ENCODE measurements around the gene PTTG1IP.

Gene PTTG1IP

DNA sequence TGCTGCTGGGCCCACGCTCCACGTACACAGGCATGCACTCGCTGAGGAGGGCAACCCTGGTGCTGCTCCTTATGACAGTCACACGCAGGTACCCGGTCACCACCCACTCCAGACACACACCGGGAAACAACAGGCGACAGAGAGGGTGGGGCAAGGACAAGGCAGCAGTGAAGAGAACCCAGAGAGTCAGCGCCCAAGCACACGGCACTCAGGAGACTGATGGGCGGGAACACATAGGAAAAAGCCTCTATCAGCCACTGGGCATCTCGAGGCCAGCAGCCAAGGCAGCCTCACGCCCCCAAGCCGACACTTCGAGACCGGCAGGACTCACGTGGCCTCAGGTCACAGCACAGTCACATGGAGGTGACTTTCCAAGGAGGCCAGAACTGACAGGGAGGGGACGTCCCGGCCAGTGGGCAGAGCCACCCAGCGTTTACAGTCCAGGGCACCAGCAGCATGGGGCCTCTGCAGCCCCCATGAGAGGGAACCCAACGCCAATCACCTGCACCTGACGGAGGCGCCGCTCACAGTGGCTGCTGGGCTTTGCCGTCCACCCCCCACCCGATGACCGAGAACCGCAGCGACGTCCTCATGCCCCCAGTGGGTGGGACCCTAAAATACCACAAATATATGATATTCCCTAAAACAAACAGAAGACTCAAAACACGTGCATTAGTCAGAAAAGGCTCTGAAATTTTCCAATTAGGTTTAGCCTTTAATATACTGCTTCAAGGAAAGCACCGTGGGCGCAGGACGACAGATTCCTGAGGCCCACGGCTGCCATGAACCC, 19.7 kb downstream of the PTTG1IP start:
- no peaks in the 10 kb centered on the region for H3K27me3 ChIP-seq (replicated peaks; ENCODE audit: control insufficient read depth, insufficient read depth, low read length, poor library complexity, severe bottlenecking)
- H3K9me3 ChIP-seq (ENCODE audit: control insufficient read depth, low read length), result no peaks in the 10 kb centered on the region
- no peak for DNase-seq
- peaks cover 9% of the 10 kb centered on the region for H3K4me1 ChIP-seq (ENCODE audit: control insufficient read depth, insufficient read depth, low read length, poor library complexity, severe bottlenecking)
- H3K36me3 ChIP-seq (ENCODE audit: control insufficient read depth, insufficient read depth, low read length), result peaks cover 71% of the 10 kb centered on the region
- H3K4me3 ChIP-seq (ENCODE audit: insufficient read depth, low read depth, low read length, poor library complexity, severe bottlenecking), result no peak overlapping the region
- peak overlapping the region; percentile 4 for H3K27ac ChIP-seq (ENCODE audit: insufficient read depth, low read length, poor library complexity, severe bottlenecking)

GRCh38 chr21:44850905-44851657, 22.4 kb downstream of the PTTG1IP start:
- Histone ChIP-seq H3K4me3 (ENCODE audit: insufficient read depth, low read depth, low read length, poor library complexity, severe bottlenecking) (no peak overlapping the region), H3K36me3 (ENCODE audit: control insufficient read depth, insufficient read depth, low read length) (peaks cover 44% of the 10 kb centered on the region), H3K9me3 (ENCODE audit: control insufficient read depth, low read length) (no peaks in the 10 kb centered on the region), H3K27ac (ENCODE audit: insufficient read depth, low read length, poor library complexity, severe bottlenecking) (no peak overlapping the region), H3K4me1 (ENCODE audit: control insufficient read depth, insufficient read depth, low read length, poor library complexity, severe bottlenecking) (peaks cover 15% of the 10 kb centered on the region), H3K27me3 (replicated peaks; ENCODE audit: control insufficient read depth, insufficient read depth, low read length, poor library complexity, severe bottlenecking) (no peaks in the 10 kb centered on the region)
- DNase-seq, result no peak

- H3K4me1 ChIP-seq (ENCODE audit: control insufficient read depth, insufficient read depth, low read length, poor library complexity, severe bottlenecking), result peaks cover 22% of the 10 kb centered on the region
- H3K36me3 ChIP-seq (ENCODE audit: control insufficient read depth, insufficient read depth, low read length), result peaks cover 37% of the 10 kb centered on the region
- H3K27ac ChIP-seq (ENCODE audit: insufficient read depth, low read length, poor library complexity, severe bottlenecking), result no peak overlapping the region
- H3K4me3 ChIP-seq (ENCODE audit: insufficient read depth, low read depth, low read length, poor library complexity, severe bottlenecking), result no peak overlapping the region
- no peaks in the 10 kb centered on the region for H3K27me3 ChIP-seq (replicated peaks; ENCODE audit: control insufficient read depth, insufficient read depth, low read length, poor library complexity, severe bottlenecking)
- no peaks in the 10 kb centered on the region for H3K9me3 ChIP-seq (ENCODE audit: control insufficient read depth, low read length)
- DNase-seq, result no peak
Observed at GRCh38 chr21:44850208-44850800, 23.2 kb downstream of the PTTG1IP start.

DNA sequence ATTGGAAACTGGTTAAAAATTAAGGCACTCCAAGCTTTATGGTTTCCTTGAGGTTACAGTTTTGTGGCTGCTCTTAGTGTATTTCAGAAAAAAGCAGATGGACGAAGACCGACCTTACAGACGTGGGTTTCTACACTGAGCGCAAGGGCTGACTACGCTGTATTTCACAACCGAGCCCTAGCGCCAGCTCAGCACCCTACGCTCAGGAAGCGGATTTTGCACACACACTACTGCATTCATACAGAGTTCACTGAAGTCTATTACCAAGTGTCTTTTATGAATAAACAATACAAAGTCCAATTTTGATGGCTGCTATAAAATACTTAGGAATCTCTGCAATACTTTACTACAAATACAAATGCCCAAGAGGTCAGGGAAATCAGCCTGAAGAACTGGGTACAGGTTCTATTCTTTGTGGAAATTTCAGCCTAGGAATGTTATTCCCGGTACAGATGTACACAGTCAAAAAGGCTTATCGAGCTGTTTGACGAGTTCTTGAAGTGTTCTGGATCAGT, 23.8 kb downstream of the PTTG1IP start:
- Histone ChIP-seq H3K27ac (ENCODE audit: insufficient read depth, low read length, poor library complexity, severe bottlenecking) (no peak overlapping the region), H3K9me3 (ENCODE audit: control insufficient read depth, low read length) (no peaks in the 10 kb centered on the region), H3K4me3 (ENCODE audit: insufficient read depth, low read depth, low read length, poor library complexity, severe bottlenecking) (no peak overlapping the region), H3K4me1 (ENCODE audit: control insufficient read depth, insufficient read depth, low read length, poor library complexity, severe bottlenecking) (peaks cover 22% of the 10 kb centered on the region), H3K27me3 (replicated peaks; ENCODE audit: control insufficient read depth, insufficient read depth, low read length, poor library complexity, severe bottlenecking) (no peaks in the 10 kb centered on the region), H3K36me3 (ENCODE audit: control insufficient read depth, insufficient read depth, low read length) (peaks cover 30% of the 10 kb centered on the region)
- DNase-seq, result no peak

GRCh38 chr21:44848821-44849521, 24.5 kb downstream of the PTTG1IP start:
- H3K4me3 ChIP-seq (ENCODE audit: insufficient read depth, low read depth, low read length, poor library complexity, severe bottlenecking), result no peak overlapping the region
- no peaks in the 10 kb centered on the region for H3K27me3 ChIP-seq (replicated peaks; ENCODE audit: control insufficient read depth, insufficient read depth, low read length, poor library complexity, severe bottlenecking)
- no peaks in the 10 kb centered on the region for H3K9me3 ChIP-seq (ENCODE audit: control insufficient read depth, low read length)
- H3K4me1 ChIP-seq (ENCODE audit: control insufficient read depth, insufficient read depth, low read length, poor library complexity, severe bottlenecking), result peaks cover 16% of the 10 kb centered on the region
- H3K27ac ChIP-seq (ENCODE audit: insufficient read depth, low read length, poor library complexity, severe bottlenecking), result no peak overlapping the region
- no peak for DNase-seq
- peaks cover 23% of the 10 kb centered on the region for H3K36me3 ChIP-seq (ENCODE audit: control insufficient read depth, insufficient read depth, low read length)

GRCh38 chr21:44847261-44848056, 26.0 kb downstream of the PTTG1IP start:
- Histone ChIP-seq H3K36me3 (ENCODE audit: control insufficient read depth, insufficient read depth, low read length) (peaks cover 17% of the 10 kb centered on the region), H3K27ac (ENCODE audit: insufficient read depth, low read length, poor library complexity, severe bottlenecking) (no peak overlapping the region)

GRCh38 chr21:44846485-44847260, 26.8 kb downstream of the PTTG1IP start:
- peaks cover 17% of the 10 kb centered on the region for H3K36me3 ChIP-seq (ENCODE audit: control insufficient read depth, insufficient read depth, low read length)
- no peaks in the 10 kb centered on the region for H3K9me3 ChIP-seq (ENCODE audit: control insufficient read depth, low read length)
- H3K27me3 ChIP-seq (replicated peaks; ENCODE audit: control insufficient read depth, insufficient read depth, low read length, poor library complexity, severe bottlenecking), result no peaks in the 10 kb centered on the region
- no peak for DNase-seq
- no peak overlapping the region for H3K4me3 ChIP-seq (ENCODE audit: insufficient read depth, low read depth, low read length, poor library complexity, severe bottlenecking)
- H3K4me1 ChIP-seq (ENCODE audit: control insufficient read depth, insufficient read depth, low read length, poor library complexity, severe bottlenecking), result peaks cover 16% of the 10 kb centered on the region
- H3K27ac ChIP-seq (ENCODE audit: insufficient read depth, low read length, poor library complexity, severe bottlenecking), result no peak overlapping the region

More at GRCh38 chr21:44847261-44848056, 26.0 kb downstream of the PTTG1IP start:
- H3K27me3 ChIP-seq (replicated peaks; ENCODE audit: control insufficient read depth, insufficient read depth, low read length, poor library complexity, severe bottlenecking), result no peaks in the 10 kb centered on the region
- peaks cover 16% of the 10 kb centered on the region for H3K4me1 ChIP-seq (ENCODE audit: control insufficient read depth, insufficient read depth, low read length, poor library complexity, severe bottlenecking)
- no peaks in the 10 kb centered on the region for H3K9me3 ChIP-seq (ENCODE audit: control insufficient read depth, low read length)
- DNase-seq, result no peak
- no peak overlapping the region for H3K4me3 ChIP-seq (ENCODE audit: insufficient read depth, low read depth, low read length, poor library complexity, severe bottlenecking)

- H3K27me3 ChIP-seq (replicated peaks; ENCODE audit: control insufficient read depth, insufficient read depth, low read length, poor library complexity, severe bottlenecking), result no peaks in the 10 kb centered on the region
- no peak for DNase-seq
- H3K4me1 ChIP-seq (ENCODE audit: control insufficient read depth, insufficient read depth, low read length, poor library complexity, severe bottlenecking), result peaks cover 16% of the 10 kb centered on the region
- H3K36me3 ChIP-seq (ENCODE audit: control insufficient read depth, insufficient read depth, low read length), result peaks cover 17% of the 10 kb centered on the region
- peak overlapping the region; percentile 11 for H3K27ac ChIP-seq (ENCODE audit: insufficient read depth, low read length, poor library complexity, severe bottlenecking)
- no peaks in the 10 kb centered on the region for H3K9me3 ChIP-seq (ENCODE audit: control insufficient read depth, low read length)
- H3K4me3 ChIP-seq (ENCODE audit: insufficient read depth, low read depth, low read length, poor library complexity, severe bottlenecking), result peak overlapping the region; percentile 45
Observed at GRCh38 chr21:44846224-44846484, 27.3 kb downstream of the PTTG1IP start.

All from effector memory CD4-positive, alpha-beta T cell (primary cell).